ENCODE results near the gene OGDHL. TPM values are rescaled to one million over a fixed set of nuclear protein-coding genes. Genes with fewer than 3 reads are reported as not detected.

The OGDHL gene
- total and polyA plus RNA-seq, 9 donors: 0.26 to 2.1 (median 0.41) TPM

DNA sequence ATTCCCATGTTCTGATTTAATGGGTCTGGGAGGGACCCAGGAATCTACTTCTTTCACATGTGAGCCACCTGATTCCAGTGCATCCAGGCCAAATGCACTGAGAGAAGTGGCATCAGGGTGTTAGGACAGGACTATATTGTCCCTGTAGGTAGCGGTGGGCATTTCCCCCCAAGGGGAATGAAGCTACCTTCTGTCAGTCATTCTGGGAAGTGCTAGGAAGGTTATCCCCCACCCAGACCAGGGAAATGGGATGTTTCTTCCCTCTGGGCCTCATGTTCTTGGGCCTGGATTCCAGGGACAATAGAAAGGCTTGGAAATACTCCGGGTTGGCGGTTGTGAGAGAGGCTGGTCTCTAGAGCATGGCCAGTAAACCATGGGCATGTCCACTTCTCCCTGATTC is 61.9 kb downstream of the OGDHL start:
- Histone ChIP-seq H3K9me3 (replicated peaks; ENCODE audit: control insufficient read depth, low read depth, low read length) (no peaks in the 10 kb centered on the region), H3K4me1 (ENCODE audit: control insufficient read depth, insufficient read depth, low read length) (no peaks in the 10 kb centered on the region), H3K27ac (ENCODE audit: low read length) (no peak overlapping the region), H3K27me3 (ENCODE audit: control insufficient read depth, insufficient read depth, low read length) (peaks cover 2% of the 10 kb centered on the region), H3K4me3 (ENCODE audit: low read length) (no peak overlapping the region), H3K36me3 (ENCODE audit: control insufficient read depth, insufficient read depth, low read length) (no peaks in the 10 kb centered on the region)
- DNase-seq: no peak
- WGBS (ENCODE audit: insufficient coverage): no CpG with 5 or more reads among the region's 3 CpGs

DNA sequence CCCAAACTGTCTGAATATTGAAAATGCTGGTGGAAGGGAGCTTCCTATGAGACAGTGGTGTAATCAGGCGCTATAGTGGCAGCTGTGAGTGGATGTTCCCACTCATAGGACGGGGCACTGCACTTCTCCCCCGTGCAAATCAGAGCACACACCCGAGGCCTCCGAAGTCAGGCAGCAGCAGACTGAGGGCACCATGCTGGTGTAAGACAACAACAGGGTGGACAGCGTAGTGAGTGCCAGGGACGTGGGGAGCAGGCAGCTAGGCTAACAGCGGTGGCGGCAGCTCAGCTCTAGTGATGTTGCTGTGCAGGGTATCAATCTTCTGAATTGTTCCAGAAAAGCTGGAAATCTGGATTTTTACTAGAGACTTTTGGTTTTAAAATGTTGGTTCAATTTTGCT is 63.4 kb downstream of the OGDHL start:
- no peaks in the 10 kb centered on the region for H3K9me3 ChIP-seq (replicated peaks; ENCODE audit: control insufficient read depth, low read depth, low read length)
- H3K4me3 ChIP-seq (ENCODE audit: low read length): no peak overlapping the region
- no peak overlapping the region for H3K27ac ChIP-seq (ENCODE audit: low read length)
- H3K4me1 ChIP-seq (ENCODE audit: control insufficient read depth, insufficient read depth, low read length): no peaks in the 10 kb centered on the region
- no peaks in the 10 kb centered on the region for H3K36me3 ChIP-seq (ENCODE audit: control insufficient read depth, insufficient read depth, low read length)
- no peak for DNase-seq
- peaks cover 2% of the 10 kb centered on the region for H3K27me3 ChIP-seq (ENCODE audit: control insufficient read depth, insufficient read depth, low read length)
- WGBS (ENCODE audit: insufficient coverage): 67% methylated on average over 9 of the region's 9 CpGs

DNA sequence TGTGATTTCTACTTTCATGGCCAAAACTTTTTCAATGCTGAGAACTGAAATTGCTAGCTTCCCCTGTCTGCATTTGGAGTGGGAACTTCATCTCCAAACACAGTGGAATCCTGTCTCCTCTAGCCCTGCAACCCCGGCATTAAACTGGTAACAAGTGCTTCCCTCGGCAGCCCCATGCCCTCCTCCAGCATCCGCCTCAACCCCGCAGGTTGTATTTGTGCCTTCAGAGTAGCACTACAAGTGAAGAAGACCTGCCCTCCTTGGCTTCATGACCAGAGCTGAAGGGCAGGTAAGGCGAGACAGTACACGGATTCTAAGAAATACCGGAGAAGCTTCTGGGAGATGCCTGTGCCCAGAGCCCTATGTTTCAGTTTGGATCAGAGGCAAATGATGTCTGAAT is 65.8 kb downstream of the OGDHL start:
- Histone ChIP-seq H3K27me3 (ENCODE audit: control insufficient read depth, insufficient read depth, low read length) (peaks cover 13% of the 10 kb centered on the region), H3K9me3 (replicated peaks; ENCODE audit: control insufficient read depth, low read depth, low read length) (peaks cover 2% of the 10 kb centered on the region), H3K27ac (ENCODE audit: low read length) (no peak overlapping the region), H3K36me3 (ENCODE audit: control insufficient read depth, insufficient read depth, low read length) (no peaks in the 10 kb centered on the region), H3K4me1 (ENCODE audit: control insufficient read depth, insufficient read depth, low read length) (no peaks in the 10 kb centered on the region), H3K4me3 (ENCODE audit: low read length) (no peak overlapping the region)
- WGBS (ENCODE audit: insufficient coverage): 83% methylated on average over 6 of the region's 7 CpGs
- no peak for DNase-seq

DNA sequence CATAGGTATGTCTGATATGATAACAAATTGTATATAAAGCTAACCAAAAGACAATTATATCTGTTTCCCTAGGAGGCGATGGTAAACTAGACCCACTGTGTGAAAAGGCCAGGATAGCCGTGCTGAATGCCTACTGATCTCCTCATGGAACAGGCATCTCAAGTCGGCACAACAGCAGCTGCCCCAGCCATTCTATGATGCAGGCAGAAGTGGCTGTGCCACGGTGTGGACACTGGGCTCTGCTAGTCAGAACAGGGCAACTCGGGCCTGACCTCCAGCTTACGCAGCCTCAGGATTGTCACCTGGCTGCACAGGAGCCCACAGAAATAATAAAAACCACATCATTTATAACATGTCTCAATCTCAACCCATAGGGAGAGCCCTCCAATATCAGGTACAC is 67.7 kb downstream of the OGDHL start:
- no peak for DNase-seq
- WGBS (ENCODE audit: insufficient coverage): 84% methylated on average over 6 of the region's 6 CpGs
- peaks cover 2% of the 10 kb centered on the region for H3K9me3 ChIP-seq (replicated peaks; ENCODE audit: control insufficient read depth, low read depth, low read length)
- no peaks in the 10 kb centered on the region for H3K4me1 ChIP-seq (ENCODE audit: control insufficient read depth, insufficient read depth, low read length)
- no peak overlapping the region for H3K27ac ChIP-seq (ENCODE audit: low read length)
- H3K27me3 ChIP-seq (ENCODE audit: control insufficient read depth, insufficient read depth, low read length): peaks cover 28% of the 10 kb centered on the region
- no peak overlapping the region for H3K4me3 ChIP-seq (ENCODE audit: low read length)
- H3K36me3 ChIP-seq (ENCODE audit: control insufficient read depth, insufficient read depth, low read length): no peaks in the 10 kb centered on the region

DNA sequence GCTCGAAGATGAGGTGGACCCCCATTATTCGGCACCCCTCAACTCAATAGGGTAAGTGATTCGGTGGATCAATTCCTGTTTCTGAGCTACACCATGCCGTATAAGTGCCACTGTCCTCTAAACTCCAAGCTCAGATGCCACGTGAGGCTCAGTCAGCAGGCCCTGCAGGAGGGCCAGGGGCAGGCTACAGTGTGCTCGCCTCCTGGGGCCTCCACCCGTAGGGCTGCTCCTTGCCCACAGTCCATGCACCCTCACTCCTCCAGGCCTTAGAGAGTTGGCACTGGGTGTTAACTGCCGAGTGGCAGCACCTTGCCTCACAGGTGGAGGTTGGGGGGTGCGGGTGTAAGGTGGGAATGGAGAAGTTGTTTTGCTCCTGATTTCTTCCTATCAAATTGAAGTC is 70.5 kb downstream of the OGDHL start:
- 42% methylated on average over 5 of the region's 9 CpGs for WGBS (ENCODE audit: insufficient coverage)
- DNase-seq: no peak
- Histone ChIP-seq H3K4me3 (ENCODE audit: low read length) (no peak overlapping the region), H3K4me1 (ENCODE audit: control insufficient read depth, insufficient read depth, low read length) (no peaks in the 10 kb centered on the region), H3K27me3 (ENCODE audit: control insufficient read depth, insufficient read depth, low read length) (peaks cover 42% of the 10 kb centered on the region), H3K9me3 (replicated peaks; ENCODE audit: control insufficient read depth, low read depth, low read length) (peaks cover 2% of the 10 kb centered on the region), H3K27ac (ENCODE audit: low read length) (no peak overlapping the region), H3K36me3 (ENCODE audit: control insufficient read depth, insufficient read depth, low read length) (no peaks in the 10 kb centered on the region)

DNA sequence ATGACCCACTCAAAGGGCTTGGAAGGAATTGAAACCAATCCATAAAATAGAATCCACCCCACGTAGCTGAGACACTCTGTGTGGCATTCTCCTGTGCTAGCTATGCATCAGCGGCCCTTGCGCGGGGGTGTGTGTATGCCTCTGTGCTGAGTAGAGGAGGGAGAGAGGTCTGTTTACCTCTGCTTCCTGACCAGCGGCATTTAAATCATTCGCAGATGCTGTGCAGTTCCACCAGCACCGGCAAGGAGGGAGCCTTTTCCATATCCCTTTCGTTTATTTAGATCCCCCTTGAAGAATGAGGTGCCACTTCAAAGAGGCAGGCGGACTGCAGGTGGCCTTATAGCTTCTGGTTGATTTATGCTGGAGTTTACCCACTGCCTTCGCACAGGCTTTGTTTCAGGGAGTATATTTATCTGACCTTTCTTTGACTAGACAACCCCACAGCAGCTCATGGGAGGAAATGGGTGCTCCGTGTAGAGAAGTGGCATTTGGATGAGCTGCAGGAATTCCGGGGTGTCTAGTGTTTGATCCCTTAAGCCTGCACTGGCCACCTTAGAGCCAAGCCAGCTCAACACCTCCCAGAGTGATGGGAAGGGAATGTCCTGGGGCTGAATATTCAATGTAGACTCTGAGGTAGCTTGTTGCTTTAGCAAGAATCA is 71.3 kb downstream of the OGDHL start:
- Histone ChIP-seq H3K27me3 (ENCODE audit: control insufficient read depth, insufficient read depth, low read length) (peaks cover 40% of the 10 kb centered on the region), H3K4me3 (ENCODE audit: low read length) (no peak overlapping the region), H3K9me3 (replicated peaks; ENCODE audit: control insufficient read depth, low read depth, low read length) (peaks cover 2% of the 10 kb centered on the region), H3K4me1 (ENCODE audit: control insufficient read depth, insufficient read depth, low read length) (no peaks in the 10 kb centered on the region), H3K27ac (ENCODE audit: low read length) (no peak overlapping the region), H3K36me3 (ENCODE audit: control insufficient read depth, insufficient read depth, low read length) (no peaks in the 10 kb centered on the region)
- 12% methylated on average over 3 of the region's 12 CpGs for WGBS (ENCODE audit: insufficient coverage)
- DNase-seq: no peak

DNA sequence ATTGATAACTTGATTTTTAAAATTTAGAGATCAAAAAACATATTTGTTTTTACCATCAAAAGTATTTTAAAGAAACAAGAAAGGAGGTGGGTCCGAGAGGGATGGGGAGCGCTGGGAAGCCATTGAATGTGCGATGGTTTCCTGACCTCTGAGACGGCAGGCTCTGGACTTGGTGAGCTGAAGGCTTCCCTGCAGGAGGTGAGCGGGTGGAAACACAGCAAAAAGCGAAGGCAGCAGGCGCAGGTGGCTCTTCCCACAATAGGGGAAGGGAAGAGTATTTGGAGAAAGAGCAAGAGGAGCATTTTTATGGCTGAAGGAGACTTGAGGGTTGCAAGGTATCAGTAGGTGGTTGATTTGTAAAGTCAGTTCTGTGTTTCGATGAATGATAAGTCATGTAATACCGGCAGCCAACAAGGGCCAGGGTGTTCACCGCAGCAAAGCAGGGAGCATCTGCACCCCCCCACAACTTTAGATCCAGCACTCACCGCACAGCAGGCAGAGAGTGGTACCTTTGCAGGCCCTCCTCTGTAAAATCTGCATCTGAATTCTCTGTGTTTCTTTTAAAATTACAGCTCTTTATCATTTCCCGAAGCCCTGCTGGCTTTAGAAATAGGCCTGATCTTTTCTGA is 72.1 kb downstream of the OGDHL start:
- Histone ChIP-seq H3K4me3 (ENCODE audit: low read length) (no peak overlapping the region), H3K4me1 (ENCODE audit: control insufficient read depth, insufficient read depth, low read length) (no peaks in the 10 kb centered on the region), H3K9me3 (replicated peaks; ENCODE audit: control insufficient read depth, low read depth, low read length) (peaks cover 2% of the 10 kb centered on the region), H3K27me3 (ENCODE audit: control insufficient read depth, insufficient read depth, low read length) (peaks cover 40% of the 10 kb centered on the region), H3K27ac (ENCODE audit: low read length) (no peak overlapping the region), H3K36me3 (ENCODE audit: control insufficient read depth, insufficient read depth, low read length) (no peaks in the 10 kb centered on the region)
- 14% methylated on average over 10 of the region's 12 CpGs for WGBS (ENCODE audit: insufficient coverage)
- DNase-seq: no peak

DNA sequence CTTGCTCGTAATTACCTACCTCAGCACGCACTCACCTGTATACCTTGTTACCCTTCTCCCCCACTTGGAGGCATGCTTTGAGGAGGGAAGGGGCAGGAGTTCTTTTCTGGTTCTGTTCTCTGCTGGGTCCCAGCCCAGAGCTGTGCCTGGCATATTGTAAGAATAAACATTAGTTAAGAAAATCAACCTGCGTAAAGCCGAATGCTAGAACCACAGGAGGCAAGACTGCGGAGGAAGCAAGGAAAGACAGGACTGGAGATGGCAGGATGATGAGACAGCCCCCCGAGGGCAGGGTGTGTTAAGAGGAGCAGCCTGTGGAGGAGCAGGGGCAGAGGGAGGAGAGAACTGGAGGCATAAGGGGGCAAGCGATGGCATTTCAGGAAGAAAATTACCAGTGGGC is 73.2 kb downstream of the OGDHL start:
- no peak overlapping the region for H3K4me3 ChIP-seq (ENCODE audit: low read length)
- peaks cover 40% of the 10 kb centered on the region for H3K27me3 ChIP-seq (ENCODE audit: control insufficient read depth, insufficient read depth, low read length)
- H3K9me3 ChIP-seq (replicated peaks; ENCODE audit: control insufficient read depth, low read depth, low read length): peaks cover 2% of the 10 kb centered on the region
- 35% methylated on average over 5 of the region's 7 CpGs for WGBS (ENCODE audit: insufficient coverage)
- H3K36me3 ChIP-seq (ENCODE audit: control insufficient read depth, insufficient read depth, low read length): no peaks in the 10 kb centered on the region
- no peak overlapping the region for H3K27ac ChIP-seq (ENCODE audit: low read length)
- no peak for DNase-seq
- H3K4me1 ChIP-seq (ENCODE audit: control insufficient read depth, insufficient read depth, low read length): no peaks in the 10 kb centered on the region

DNA sequence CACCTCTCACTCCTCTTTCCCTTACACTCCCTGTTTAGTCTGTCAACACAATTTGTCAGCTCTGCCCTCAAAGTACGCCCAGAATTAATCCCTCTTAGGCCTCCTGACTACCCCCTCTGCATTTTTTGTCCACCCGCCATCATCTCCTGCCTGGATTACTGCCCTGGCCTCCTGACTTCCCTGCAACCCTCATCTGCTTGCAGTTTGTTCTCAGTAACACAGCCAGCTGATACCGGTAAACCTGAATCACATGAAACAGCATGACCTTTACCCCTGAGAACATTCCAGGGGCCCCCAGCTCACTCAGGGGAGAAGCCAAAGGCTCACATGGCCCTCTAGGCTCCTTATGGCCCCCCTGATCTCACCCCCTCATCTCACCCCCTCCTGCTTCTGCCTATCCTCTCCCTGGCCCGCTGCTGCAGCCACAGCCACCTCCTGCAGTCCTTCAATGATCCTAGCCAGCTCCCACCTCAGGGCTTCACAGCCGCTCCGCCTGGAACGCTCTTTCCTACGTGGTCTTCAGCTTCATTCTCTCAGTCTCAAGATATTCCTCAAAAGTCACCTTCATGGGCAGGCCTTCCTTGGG is 73.8 kb downstream of the OGDHL start:
- peaks cover 39% of the 10 kb centered on the region for H3K27me3 ChIP-seq (ENCODE audit: control insufficient read depth, insufficient read depth, low read length)
- WGBS (ENCODE audit: insufficient coverage): 18% methylated on average over 8 of the region's 8 CpGs
- H3K4me3 ChIP-seq (ENCODE audit: low read length): no peak overlapping the region
- no peak overlapping the region for H3K27ac ChIP-seq (ENCODE audit: low read length)
- H3K9me3 ChIP-seq (replicated peaks; ENCODE audit: control insufficient read depth, low read depth, low read length): peaks cover 2% of the 10 kb centered on the region
- no peaks in the 10 kb centered on the region for H3K36me3 ChIP-seq (ENCODE audit: control insufficient read depth, insufficient read depth, low read length)
- DNase-seq: no peak
- H3K4me1 ChIP-seq (ENCODE audit: control insufficient read depth, insufficient read depth, low read length): no peaks in the 10 kb centered on the region

DNA sequence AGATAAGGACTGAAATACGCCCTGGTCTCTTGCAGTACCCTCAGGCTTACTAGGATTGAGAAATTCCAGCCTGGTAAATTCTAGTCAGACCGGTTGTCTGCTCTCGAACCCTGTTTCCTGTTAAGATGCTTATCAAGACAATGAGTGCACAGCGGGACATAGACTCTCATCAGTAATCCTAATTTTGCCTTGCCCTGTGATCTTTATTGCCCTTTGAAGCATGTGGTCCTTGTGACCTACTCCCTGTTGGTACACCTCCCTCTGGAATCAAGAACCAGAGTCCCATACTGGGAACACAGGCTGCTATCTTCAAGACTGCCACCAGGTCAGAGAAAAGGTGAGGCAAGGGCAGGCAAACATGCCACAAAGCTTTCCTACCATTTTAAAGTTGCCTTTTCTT is 75.5 kb downstream of the OGDHL start:
- no peak overlapping the region for H3K27ac ChIP-seq (ENCODE audit: low read length)
- WGBS (ENCODE audit: insufficient coverage): 67% methylated on average over 4 of the region's 4 CpGs
- no peaks in the 10 kb centered on the region for H3K9me3 ChIP-seq (replicated peaks; ENCODE audit: control insufficient read depth, low read depth, low read length)
- no peak overlapping the region for H3K4me3 ChIP-seq (ENCODE audit: low read length)
- H3K4me1 ChIP-seq (ENCODE audit: control insufficient read depth, insufficient read depth, low read length): no peaks in the 10 kb centered on the region
- peaks cover 33% of the 10 kb centered on the region for H3K27me3 ChIP-seq (ENCODE audit: control insufficient read depth, insufficient read depth, low read length)
- no peaks in the 10 kb centered on the region for H3K36me3 ChIP-seq (ENCODE audit: control insufficient read depth, insufficient read depth, low read length)
- DNase-seq: no peak

Measured in muscle of leg (tissue), 11 donors.